Purkinje cell (primary cell): ENCODE data around the gene SP2. TPM values are rescaled to one million over a fixed set of nuclear protein-coding genes. Genes with fewer than 3 reads are reported as not detected.

ENCODE experiments used
- polyA plus RNA-seq: library from polyadenylated mRNA; unstranded; fragments of >200 nt; fragmentation: Nextera tagmentation; gene quantifications from 2 replicates; pipeline ENCODE4 v1.2.1, GENCODE V29; 2014

The SP2 gene
- 2.1 and 3.0 TPM in 2 replicates for polyA plus RNA-seq

DNA sequence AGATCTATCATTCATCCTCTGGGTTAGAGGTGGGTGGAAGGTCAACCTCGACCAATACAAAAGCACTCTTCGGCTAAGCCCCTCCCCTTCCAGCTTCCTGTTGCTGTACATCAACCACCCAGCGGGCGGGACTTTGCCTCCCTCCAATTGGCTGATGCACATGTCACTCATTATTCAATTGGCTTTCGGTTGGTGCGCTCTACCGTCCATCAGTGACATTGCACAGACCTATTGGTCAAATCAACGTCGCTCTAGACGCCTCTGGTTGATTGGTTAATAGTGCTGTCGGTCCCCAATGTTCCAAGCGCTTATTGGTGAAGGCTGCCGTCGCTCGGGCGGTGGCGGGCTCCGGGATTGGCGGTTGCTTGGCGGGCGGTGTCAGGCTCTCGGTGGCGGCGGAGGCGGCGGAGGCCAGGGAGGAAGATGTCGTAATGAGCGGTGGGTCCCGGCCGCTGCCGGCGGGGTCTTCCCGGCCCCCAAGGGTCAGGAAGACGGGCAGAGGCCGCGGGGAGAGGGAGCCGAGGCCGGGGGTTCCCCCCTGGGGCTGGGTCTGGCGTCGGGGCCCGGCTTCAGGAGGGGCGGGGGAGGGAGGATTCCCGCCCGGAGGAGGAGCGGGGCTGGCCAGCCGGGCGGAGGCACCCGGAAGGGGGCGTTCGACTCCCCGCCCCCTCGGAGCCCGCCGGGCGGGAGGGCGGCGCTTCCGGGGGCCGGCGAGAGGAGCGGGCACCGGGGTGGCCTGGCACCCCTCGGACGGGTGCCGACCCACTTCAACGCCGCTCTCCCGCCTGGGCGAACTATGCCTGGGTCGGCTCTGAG, at the start of gene SP2:
Gene SP2, plus strand, starts transcription at position 381 of the 816 bp plus-strand sequence. Its CDS starts 51 bp downstream, at position 432.

DNA sequence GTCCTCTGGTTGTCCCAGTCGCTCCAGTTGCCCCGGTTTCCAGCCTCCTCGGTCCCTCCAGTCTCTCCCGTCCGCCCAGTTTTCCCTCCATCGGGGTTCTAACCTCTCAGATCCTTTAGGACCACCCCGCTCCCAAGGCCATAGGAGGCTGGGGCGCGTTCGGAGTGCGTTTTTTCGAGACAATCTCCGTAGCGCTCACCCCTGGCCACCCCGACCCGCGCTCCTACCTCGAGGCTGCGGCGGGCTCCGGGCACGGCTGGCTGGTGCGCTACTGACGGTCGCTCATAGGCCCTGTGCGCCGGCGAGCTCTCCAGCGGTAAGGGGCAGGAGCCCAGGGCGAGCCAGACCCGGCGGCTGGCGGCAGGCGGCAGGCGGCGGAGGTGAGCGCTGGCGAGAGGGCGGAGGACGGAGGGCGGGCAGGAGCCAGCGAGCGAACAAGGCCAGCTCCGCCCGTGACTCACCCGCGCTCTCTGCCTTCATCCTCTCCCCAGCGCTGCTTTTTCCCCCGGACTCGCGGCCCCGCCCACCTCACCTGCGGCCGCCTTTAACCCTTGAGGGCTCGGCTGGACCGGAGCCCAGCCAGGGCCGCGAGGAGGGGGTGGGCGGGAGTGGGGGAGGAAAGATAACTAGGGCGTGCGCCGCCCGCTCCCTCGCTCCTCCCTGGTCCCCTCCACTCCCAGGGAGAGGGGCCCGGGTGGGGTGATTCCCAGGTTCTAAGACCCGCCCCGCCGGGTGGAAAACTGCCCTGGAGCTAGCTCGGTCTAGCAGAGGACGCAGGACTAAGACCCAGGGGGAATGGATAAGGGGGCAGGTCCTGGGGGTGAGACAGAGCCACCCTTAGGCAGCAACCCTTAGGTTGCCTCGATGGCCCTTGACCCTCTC, 45.1 kb upstream of the SP2 start, which contains the start of gene SP6:
Gene SP6, minus strand, starts transcription at position 472 of the 882 bp plus-strand sequence. CDS start 2,734 bp downstream, outside the sequence.

DNA sequence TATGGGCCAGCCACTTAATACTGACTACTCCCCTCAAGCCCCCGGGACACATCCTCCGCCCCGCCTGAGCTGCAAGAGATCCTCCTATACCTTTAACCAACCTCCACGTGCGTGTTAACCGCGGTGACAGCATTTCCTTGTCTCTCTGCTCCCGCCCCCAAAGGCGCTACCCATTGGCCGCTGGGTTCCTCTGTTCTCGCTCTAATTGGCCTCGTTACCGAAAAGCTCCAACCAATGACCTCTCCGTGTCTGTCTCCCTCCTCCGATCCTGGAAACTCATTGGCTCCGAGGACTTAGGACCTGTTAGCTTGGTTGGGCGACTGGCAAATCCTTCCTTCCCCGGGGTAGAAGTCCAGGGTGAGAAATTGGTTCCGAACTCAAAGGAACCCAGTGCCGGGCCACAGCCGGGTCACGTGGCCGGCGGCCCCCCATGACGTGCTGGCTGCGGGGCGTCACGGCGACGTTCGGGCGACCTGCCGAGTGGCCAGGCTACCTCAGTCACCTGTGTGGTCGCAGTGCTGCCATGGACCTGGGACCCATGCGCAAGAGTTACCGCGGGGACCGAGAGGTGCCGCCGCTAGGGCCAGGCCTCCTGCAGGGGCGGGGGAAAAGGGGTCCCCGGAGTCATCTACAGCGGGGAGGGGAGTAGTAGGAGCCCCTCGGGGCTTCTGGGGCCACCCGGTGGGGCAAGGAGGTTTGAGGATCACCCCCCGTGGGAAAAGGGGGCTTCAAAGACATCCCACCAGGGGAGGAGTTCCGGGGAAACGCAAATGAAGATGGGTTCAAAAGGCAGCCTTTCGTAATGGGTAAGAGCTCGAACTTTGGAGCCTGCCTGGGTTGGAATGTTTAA, 45.4 kb downstream of the SP2 start, which contains the start of gene PNPO:
Gene PNPO, plus strand, starts transcription at position 326 of the 850 bp plus-strand sequence. Its CDS starts 105 bp downstream, at position 431.

GRCh38 chr17:47957591-47958490, 61.8 kb downstream of the SP2 start, which contains the start of gene PRR15L:
PRR15L (minus strand) TSS chr17:47957883; CDS start chr17:47953234, 4,649 bp downstream.

DNA sequence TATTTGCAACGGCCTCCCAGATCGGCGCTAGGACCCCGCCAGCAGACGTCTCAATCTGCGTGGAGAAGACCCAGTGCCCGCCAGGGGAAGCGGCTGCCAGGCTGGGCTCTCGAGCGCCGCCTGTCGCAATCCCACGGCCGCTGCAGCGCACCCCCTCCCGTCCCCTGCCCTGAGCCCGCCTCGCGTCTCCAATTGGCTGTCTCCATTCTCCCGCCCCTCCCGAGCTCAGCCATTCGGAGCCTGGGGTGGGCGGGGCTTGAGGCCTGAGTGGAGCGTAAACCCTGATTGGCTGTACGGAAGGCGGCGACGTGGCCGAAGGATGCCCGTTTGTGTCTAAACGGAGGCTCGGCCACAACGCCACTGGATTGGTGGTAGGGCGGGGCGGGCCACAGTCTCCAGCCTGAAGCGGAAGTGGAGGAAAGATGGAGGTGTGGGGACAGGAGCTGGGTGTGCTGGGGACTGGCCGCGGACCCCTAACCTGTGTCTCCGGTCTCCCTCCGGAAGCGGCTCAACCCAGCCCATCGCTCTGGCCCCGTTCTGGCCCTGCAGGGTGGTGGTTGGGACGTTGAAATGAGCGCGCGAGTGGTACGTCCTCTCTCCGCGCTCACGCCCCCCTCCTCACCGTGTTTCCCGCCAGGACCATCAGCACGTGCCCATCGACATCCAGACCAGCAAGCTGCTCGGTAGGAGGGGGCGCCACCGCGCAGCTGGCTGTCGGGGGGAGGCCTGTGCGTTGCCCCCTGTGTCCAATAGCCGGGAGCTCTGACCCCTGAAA, 74.9 kb downstream of the SP2 start, which contains the start of gene CDK5RAP3:
Gene CDK5RAP3, plus strand, starts transcription at position 389 of the 775 bp plus-strand sequence. Its CDS starts 34 bp downstream, at position 423.

Other genes starting within 250 kb of the SP2 start
- gene KPNB1, start 246.3 kb upstream of the SP2 start, polyA plus RNA-seq = 79.4 and 84.5 TPM in 2 replicates
- gene TBKBP1, start 202.1 kb upstream of the SP2 start, polyA plus RNA-seq = 2.1 TPM in 1 of 2 replicates, not detected in the other
- not detected in 2 replicates for gene TBX21, start 163.0 kb upstream of the SP2 start, polyA plus RNA-seq
- gene OSBPL7, start 74.4 kb upstream of the SP2 start, polyA plus RNA-seq = 0.67 and 0.90 TPM in 2 replicates
- gene MRPL10, start 64.7 kb upstream of the SP2 start, polyA plus RNA-seq = 21.8 and 31.4 TPM in 2 replicates
- gene LRRC46, start 64.6 kb upstream of the SP2 start, polyA plus RNA-seq = 6.0 TPM in 1 of 2 replicates, not detected in the other
- gene SCRN2, start 55.0 kb upstream of the SP2 start, polyA plus RNA-seq = 0.58 and 1.3 TPM in 2 replicates
- not detected in 2 replicates for gene SP6, start 45.1 kb upstream of the SP2 start, polyA plus RNA-seq
- gene PNPO, start 45.3 kb downstream of the SP2 start, polyA plus RNA-seq = 14.7 and 43.6 TPM in 2 replicates
- not detected in 2 replicates for gene PRR15L, start 61.6 kb downstream of the SP2 start, polyA plus RNA-seq
- gene CDK5RAP3, start 74.9 kb downstream of the SP2 start, polyA plus RNA-seq = 26.8 and 49.8 TPM in 2 replicates
- gene COPZ2, start 141.6 kb downstream of the SP2 start, polyA plus RNA-seq = 3.9 TPM in 1 of 2 replicates, not detected in the other
- gene NFE2L1, start 152.1 kb downstream of the SP2 start, polyA plus RNA-seq = 24.4 and 28.8 TPM in 2 replicates
- gene CBX1, start 205.2 kb downstream of the SP2 start, polyA plus RNA-seq = 32.0 and 35.2 TPM in 2 replicates
- 2.3 and 2.4 TPM in 2 replicates for gene SNX11, start 211.5 kb downstream of the SP2 start, polyA plus RNA-seq